Stimulated activated memory B cell treated with anti-CD40 and anti-IgM and Interleukin-4, amounts not matched to agents 10 μg/mL and 1 μg/mL and 100 μg/mL, for 72 hours (primary cell): ENCODE data around the gene LRR1.
"Not testable (repeated sequence)": the region's sequence is repeated elsewhere in the genome, so short reads cannot be mapped to it uniquely, and the experiment has no call there.

Experiments used
- ATAC-seq: fragments of 150-1000 bp; cut with Tn5 transposase; 2 replicates; pipeline ENCODE4 v1.10.0; 2021
- H3K27ac Mint-ChIP-seq: one replicate; pipeline ENCODE4 v1.8.0; 2022; ENCODE audit warnings: mild to moderate bottlenecking, mixed read lengths
- H3K27me3 Mint-ChIP-seq: one replicate; pipeline ENCODE4 v1.8.0; 2022; ENCODE audit warnings: mixed read lengths
- H3K36me3 Mint-ChIP-seq: one replicate; pipeline ENCODE4 v1.8.0; 2022; ENCODE audit warnings: mixed read lengths
- H3K4me1 Mint-ChIP-seq: one replicate; pipeline ENCODE4 v1.8.0; 2022; ENCODE audit warnings: mixed read lengths
- H3K4me3 Mint-ChIP-seq: one replicate; pipeline ENCODE4 v1.8.0; 2022; ENCODE audit warnings: mild to moderate bottlenecking, moderate library complexity, mixed read lengths
- H3K9me3 Mint-ChIP-seq: one replicate; pipeline ENCODE4 v1.8.0; 2022; ENCODE audit warnings: mixed read lengths

The LRR1 gene

DNA sequence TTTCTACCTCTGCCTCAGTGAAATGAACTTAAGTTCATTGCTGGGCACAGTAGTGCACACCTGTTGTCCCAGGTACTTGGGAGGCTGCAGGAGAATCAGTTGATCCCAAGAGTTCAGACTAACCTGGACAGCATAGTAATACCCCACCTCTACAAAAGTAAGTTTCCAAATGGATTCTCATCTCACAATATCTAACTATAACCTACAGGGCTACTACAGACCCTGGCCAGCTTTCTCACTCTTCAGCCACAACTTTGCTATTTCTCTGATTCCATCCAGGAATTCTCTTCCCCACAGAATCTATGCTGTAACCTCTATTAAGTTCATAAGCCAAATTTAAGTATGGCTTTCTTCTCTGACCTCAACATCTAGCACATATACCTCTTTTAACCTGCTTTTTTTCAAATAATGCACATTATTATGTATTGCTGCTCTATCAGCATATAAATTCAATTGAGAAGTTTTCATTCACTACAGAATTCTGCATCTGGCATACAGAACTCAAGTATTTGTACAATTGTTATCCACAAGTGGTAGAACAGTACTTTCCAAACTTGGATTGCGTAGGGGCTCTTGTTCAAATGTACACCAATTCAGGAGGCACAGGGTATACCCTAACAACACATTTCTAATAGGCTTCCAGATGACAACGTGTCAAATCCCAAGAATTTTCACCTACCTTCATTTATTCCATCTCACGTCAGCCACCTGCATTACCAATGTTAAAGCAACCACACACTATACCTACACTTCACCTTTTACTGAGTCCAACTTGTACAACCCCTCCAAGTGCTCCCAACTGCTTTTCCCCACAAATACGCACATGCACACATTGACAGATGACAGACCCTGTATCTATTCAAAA is 16.4 kb upstream of the LRR1 start:
- H3K27ac Mint-ChIP-seq, result no peak overlapping the region

GRCh38 chr14:49583629-49584028 is 15.1 kb upstream of the LRR1 start:
- Mint-ChIP-seq H3K36me3 (peaks cover 59% of the 10 kb centered on the region), H3K9me3 (no peaks in the 10 kb centered on the region)
- ATAC-seq, result no peak

More for the DNA sequence above, 16.4 kb upstream of the LRR1 start:
- Mint-ChIP-seq H3K4me3 (no peak overlapping the region), H3K4me1 (peaks cover 47% of the 10 kb centered on the region), H3K27me3 (no peaks in the 10 kb centered on the region), H3K9me3 (no peaks in the 10 kb centered on the region), H3K36me3 (peaks cover 65% of the 10 kb centered on the region)
- no peak for ATAC-seq

GRCh38 chr14:49584058-49584457 is 14.7 kb upstream of the LRR1 start:
- ATAC-seq, result no peak
- H3K27ac Mint-ChIP-seq, result peak overlapping the region; percentile 99
- no peaks in the 10 kb centered on the region for H3K27me3 Mint-ChIP-seq
- peak overlapping the region; percentile 98 for H3K4me3 Mint-ChIP-seq
- no peaks in the 10 kb centered on the region for H3K9me3 Mint-ChIP-seq
- H3K4me1 Mint-ChIP-seq, result peaks cover 47% of the 10 kb centered on the region
- peaks cover 59% of the 10 kb centered on the region for H3K36me3 Mint-ChIP-seq

More at GRCh38 chr14:49583629-49584028, 15.1 kb upstream of the LRR1 start:
- Mint-ChIP-seq H3K4me3 (peak overlapping the region; percentile 98), H3K4me1 (peaks cover 47% of the 10 kb centered on the region), H3K27me3 (no peaks in the 10 kb centered on the region), H3K27ac (peak overlapping the region; percentile 99)

- peaks cover 43% of the 10 kb centered on the region for H3K4me1 Mint-ChIP-seq
- not testable (repeated sequence) for H3K9me3 Mint-ChIP-seq, H3K27me3 Mint-ChIP-seq, ATAC-seq
- peak overlapping the region; percentile 98 for H3K4me3 Mint-ChIP-seq
- peak overlapping the region; percentile 99 for H3K27ac Mint-ChIP-seq
- H3K36me3 Mint-ChIP-seq, result peaks cover 55% of the 10 kb centered on the region
These were observed 13.6 kb upstream of the LRR1 start for GRCh38 chr14:49584981-49585640.

DNA sequence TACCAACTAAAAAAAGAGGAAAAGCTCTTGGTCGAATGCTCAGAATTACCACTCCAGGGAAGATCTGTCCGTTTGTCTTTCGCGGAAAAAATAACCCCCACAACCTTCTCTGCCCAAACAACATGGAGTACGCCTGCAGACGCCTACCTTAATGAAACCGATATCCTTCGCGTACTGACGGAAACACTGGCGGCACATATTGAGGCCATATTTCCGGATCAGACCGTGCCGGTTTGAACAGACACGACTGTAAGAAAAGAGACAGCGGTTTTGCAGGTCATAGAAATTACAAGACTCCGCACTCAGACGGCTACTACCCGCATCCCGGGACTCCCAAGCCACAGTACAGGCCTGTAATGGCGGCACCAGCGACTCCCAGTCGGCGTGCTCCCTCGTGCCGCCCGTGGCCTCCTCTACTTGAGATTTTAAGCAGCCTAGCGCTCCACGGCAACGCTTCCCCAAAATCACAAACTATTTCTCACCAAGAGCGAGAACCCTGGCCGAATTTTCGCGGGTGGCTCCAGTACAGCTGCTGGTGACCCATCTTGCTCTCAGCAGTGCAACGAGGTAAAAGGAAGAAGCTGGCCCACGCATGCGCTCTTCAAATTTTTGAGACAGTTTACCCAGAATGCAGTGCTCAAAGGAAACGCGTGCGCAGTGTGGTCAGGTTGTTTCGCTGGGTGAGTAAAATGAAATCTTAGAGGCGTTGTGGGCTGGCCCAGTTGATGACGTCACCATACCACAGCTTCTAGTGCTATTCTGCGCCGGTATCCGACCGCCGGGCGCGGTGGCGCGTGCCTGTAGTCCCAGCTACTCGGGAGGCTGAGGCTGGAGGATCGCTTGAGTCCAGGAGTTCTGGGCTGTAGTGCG is 12.7 kb upstream of the LRR1 start, which contains the start of gene RPS29:
Gene RPS29, minus strand, starts transcription at position 578 of the 870 bp plus-strand sequence. Its CDS starts 34 bp downstream, at position 544.
- H3K9me3 Mint-ChIP-seq, result no peaks in the 10 kb centered on the region
- peaks cover 38% of the 10 kb centered on the region for H3K4me1 Mint-ChIP-seq
- no peaks in the 10 kb centered on the region for H3K27me3 Mint-ChIP-seq
- peak within 1 kb of the TSS; percentile 99 for H3K27ac Mint-ChIP-seq
- H3K36me3 Mint-ChIP-seq, result peaks cover 50% of the 10 kb centered on the region
- ATAC-seq, result peak; percentile 97
- peak within 1 kb of the TSS; percentile 98 for H3K4me3 Mint-ChIP-seq

DNA sequence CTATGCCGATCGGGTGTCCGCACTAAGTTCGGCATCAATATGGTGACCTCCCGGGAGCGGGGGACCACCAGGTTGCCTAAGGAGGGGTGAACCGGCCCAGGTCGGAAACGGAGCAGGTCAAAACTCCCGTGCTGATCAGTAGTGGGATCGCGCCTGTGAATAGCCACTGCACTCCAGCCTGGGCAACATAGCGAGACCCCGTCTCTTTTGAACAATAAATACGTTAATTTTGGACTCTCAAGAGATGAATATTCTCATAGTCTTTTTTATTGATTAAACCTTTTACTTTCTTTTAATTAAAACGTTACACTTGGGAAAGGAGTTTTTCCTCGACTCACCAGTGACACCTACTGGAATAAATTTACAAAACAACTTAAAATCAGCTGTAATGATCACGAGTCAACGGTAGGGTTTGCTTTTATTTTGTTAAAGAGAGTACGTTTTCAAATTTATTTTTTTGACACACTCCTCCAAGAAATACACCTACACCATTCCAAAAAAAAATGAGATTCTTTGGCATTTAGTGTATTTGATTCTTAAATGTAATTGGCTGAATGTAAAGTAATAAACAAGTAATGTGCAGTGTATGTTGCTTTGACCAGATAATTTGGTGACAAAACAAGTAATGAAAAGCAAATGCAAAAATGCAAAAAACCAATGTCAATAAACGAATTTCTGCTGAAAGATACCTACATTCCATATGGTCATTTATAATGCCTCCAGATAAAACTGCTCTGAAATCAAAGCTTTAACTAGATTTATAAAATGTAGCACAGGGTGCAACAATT is 11.9 kb upstream of the LRR1 start:
- peak; percentile 65 for ATAC-seq
- H3K9me3 Mint-ChIP-seq, result no peaks in the 10 kb centered on the region
- H3K4me3 Mint-ChIP-seq, result peak overlapping the region; percentile 98
- peaks cover 42% of the 10 kb centered on the region for H3K36me3 Mint-ChIP-seq
- H3K4me1 Mint-ChIP-seq, result peaks cover 29% of the 10 kb centered on the region
- H3K27me3 Mint-ChIP-seq, result no peaks in the 10 kb centered on the region
- H3K27ac Mint-ChIP-seq, result peak overlapping the region; percentile 99

GRCh38 chr14:49589387-49589786 is 9.4 kb upstream of the LRR1 start:
- Mint-ChIP-seq H3K9me3 (no peaks in the 10 kb centered on the region), H3K27ac (no peak overlapping the region), H3K27me3 (no peaks in the 10 kb centered on the region)

GRCh38 chr14:49593016-49593415 is 5.7 kb upstream of the LRR1 start:
- Mint-ChIP-seq H3K4me1 (peaks cover 44% of the 10 kb centered on the region), H3K27me3 (no peaks in the 10 kb centered on the region), H3K36me3 (no peaks in the 10 kb centered on the region), H3K27ac (peak overlapping the region; percentile 99), H3K9me3 (no peaks in the 10 kb centered on the region), H3K4me3 (peak overlapping the region; percentile 26)
- no peak for ATAC-seq

More at GRCh38 chr14:49589387-49589786, 9.4 kb upstream of the LRR1 start:
- no peak overlapping the region for H3K4me3 Mint-ChIP-seq
- H3K36me3 Mint-ChIP-seq, result peaks cover 17% of the 10 kb centered on the region
- H3K4me1 Mint-ChIP-seq, result peaks cover 20% of the 10 kb centered on the region
- no peak for ATAC-seq

DNA sequence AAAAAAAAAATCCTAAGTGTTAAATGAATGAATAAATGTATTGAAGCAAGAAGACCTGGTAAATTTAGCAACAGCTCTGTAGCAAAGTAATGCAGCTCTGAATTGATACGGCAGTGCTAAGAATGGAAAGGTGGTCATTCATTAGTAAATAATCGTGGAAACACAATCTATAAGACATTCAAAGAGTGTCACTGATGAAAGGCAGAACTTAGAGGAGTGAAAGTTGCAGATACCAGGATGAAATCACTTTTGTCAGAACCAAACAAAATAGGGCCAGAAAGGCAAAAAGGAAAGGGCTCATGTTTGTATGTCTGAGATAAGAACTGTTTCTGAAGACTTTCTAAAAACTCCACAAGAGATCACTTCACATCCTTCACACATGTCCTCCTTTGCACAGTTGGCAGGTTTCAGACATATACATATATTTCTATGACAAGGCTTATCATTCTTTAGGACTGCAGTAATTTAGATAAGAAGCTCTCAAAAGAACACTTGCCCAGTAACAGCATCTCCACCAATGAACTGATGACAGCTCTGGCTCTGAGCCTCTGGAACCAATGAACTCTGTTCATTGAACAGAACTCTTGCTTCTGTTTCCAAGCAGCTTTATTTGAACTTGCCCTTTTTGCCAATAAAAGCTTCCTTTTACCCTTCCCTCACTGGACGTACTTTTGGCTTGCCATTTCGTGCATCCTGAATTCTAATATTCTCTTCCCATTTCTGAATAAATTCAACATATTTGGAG is 4.2 kb upstream of the LRR1 start:
- Mint-ChIP-seq H3K9me3 (no peaks in the 10 kb centered on the region), H3K27ac (peak overlapping the region; percentile 99), H3K4me1 (peaks cover 47% of the 10 kb centered on the region), H3K4me3 (peak overlapping the region; percentile 26), H3K36me3 (no peaks in the 10 kb centered on the region), H3K27me3 (no peaks in the 10 kb centered on the region)
- no peak for ATAC-seq

GRCh38 chr14:49598189-49598484 is 603 bp upstream of the LRR1 start:
- Mint-ChIP-seq H3K4me1 (peaks cover 55% of the 10 kb centered on the region), H3K9me3 (no peaks in the 10 kb centered on the region), H3K4me3 (peak overlapping the region; percentile 97), H3K36me3 (no peaks in the 10 kb centered on the region), H3K27ac (peak overlapping the region; percentile 99), H3K27me3 (no peaks in the 10 kb centered on the region)
- ATAC-seq, result no peak

- Mint-ChIP-seq H3K27ac (no peak overlapping the region), H3K4me1 (no peaks in the 10 kb centered on the region), H3K36me3 (peaks cover 14% of the 10 kb centered on the region), H3K9me3 (no peaks in the 10 kb centered on the region), H3K27me3 (no peaks in the 10 kb centered on the region), H3K4me3 (no peak overlapping the region)
- ATAC-seq, result no peak
These were observed 8.8 kb downstream of the LRR1 start for GRCh38 chr14:49607583-49607982.

GRCh38 chr14:49612251-49612650 is 13.5 kb downstream of the LRR1 start:
- Mint-ChIP-seq H3K27me3 (no peaks in the 10 kb centered on the region), H3K4me3 (no peak overlapping the region), H3K27ac (no peak overlapping the region), H3K36me3 (peaks cover 11% of the 10 kb centered on the region), H3K9me3 (no peaks in the 10 kb centered on the region), H3K4me1 (peaks cover under 1% of the 10 kb centered on the region)
- ATAC-seq, result no peak

- Mint-ChIP-seq H3K36me3 (peaks cover 15% of the 10 kb centered on the region), H3K4me1 (peaks cover 5% of the 10 kb centered on the region), H3K27me3 (no peaks in the 10 kb centered on the region), H3K27ac (no peak overlapping the region), H3K4me3 (no peak overlapping the region), H3K9me3 (no peaks in the 10 kb centered on the region)
- ATAC-seq, result no peak
These were observed 13.9 kb downstream of the LRR1 start for GRCh38 chr14:49612671-49613070.

GRCh38 chr14:49614196-49614595 is 15.5 kb downstream of the LRR1 start:
- ATAC-seq, result no peak
- H3K36me3 Mint-ChIP-seq, result peaks cover 28% of the 10 kb centered on the region
- no peak overlapping the region for H3K4me3 Mint-ChIP-seq
- H3K27me3 Mint-ChIP-seq, result no peaks in the 10 kb centered on the region
- H3K4me1 Mint-ChIP-seq, result peaks cover 18% of the 10 kb centered on the region
- H3K9me3 Mint-ChIP-seq, result no peaks in the 10 kb centered on the region
- peak overlapping the region; percentile 55 for H3K27ac Mint-ChIP-seq
